Ascending aorta (tissue), 2 donors: ENCODE measurements around the gene FNBP1L. TPM values are rescaled to one million over a fixed set of nuclear protein-coding genes. Genes with fewer than 3 reads are reported as not detected.
A peak's percentile ranks its signal among the peaks of the same experiment; 100 is the strongest.
"Not testable (repeated sequence)": the region's sequence is repeated elsewhere in the genome, so short reads cannot be mapped to it uniquely, and the experiment has no call there.

Experiments used
- DNase-seq, 2 donors: peaks; one replicate each; pipeline ENCODE4 v3.0.0-alpha.2; 2019; ENCODE audit warnings: low spot score in 2 of 2
- H3K27ac ChIP-seq, 2 donors: fragments of 200-600 bp; sonication (generic); one replicate each; pipeline ENCODE4 v1.5.1; 2016 to 2017; ENCODE audit warnings: mild to moderate bottlenecking in 1 of 2
- H3K27me3 ChIP-seq: fragments of 200-600 bp; sonication (generic); one replicate; pipeline ENCODE4 v1.5.1; 2017
- H3K36me3 ChIP-seq, 2 donors: fragments of 200-600 bp; sonication (generic); one replicate each; pipeline ENCODE4 v1.5.1; 2016
- H3K4me1 ChIP-seq, 2 donors: fragments of 200-600 bp; sonication (generic); one replicate each; pipeline ENCODE4 v1.5.1; 2016 to 2017; ENCODE audit warnings: mild to moderate bottlenecking in 1 of 2
- H3K4me3 ChIP-seq, 2 donors: fragments of 200-600 bp; sonication (generic); one replicate each; pipeline ENCODE4 v1.5.1; 2016 to 2017; ENCODE audit warnings: mild to moderate bottlenecking in 1 of 2
- H3K9me3 ChIP-seq, 2 donors: fragments of 200-600 bp; sonication (generic); one replicate each; pipeline ENCODE4 v1.5.1; 2016
- CTCF ChIP-seq, 3 experiments: fragments of 200-600 bp in 2 of 3; fragments of 450-650 bp in 1 of 3; sonication (generic) in 2 of 3; IDR thresholded peaks; one replicate each; pipeline ENCODE4 v1.5.1; 2016 to 2019; ENCODE audit warnings: antibody characterized with exemption in 3 of 3, mild to moderate bottlenecking in 1 of 3, moderate library complexity in 1 of 3
- intact Hi-C: fragments of 100-400 bp; cut with DNase I; formaldehyde crosslinking; loops from one replicate; pipeline ENCODE4 v1.15.1; 2023
- total RNA-seq: library from RNA; depleted of rRNA; stranded (reverse); fragments of >200 nt; gene quantifications from one replicate; pipeline ENCODE4 v1.1.0, GENCODE V29; 2016

The FNBP1L gene
- total RNA-seq, 1 donor from 2014 or later = 12.6 TPM

GRCh38 chr1:93552741-93553455, 105.0 kb downstream of the FNBP1L start:
- TF ChIP-seq CTCF (IDR thresholded peaks at IDR 0.05) = no peak
- H3K27ac ChIP-seq = peak overlapping the region in 1 of 2 donors; percentile 13
- intact Hi-C loops = loop anchor here (10.0 kb wide), 2 partner anchors 108 to 248 kb away; partner anchors contain the start of gene FNBP1L
- no peaks in the 10 kb centered on the region for H3K4me1 ChIP-seq
- peaks cover 0 to 12% of the 10 kb centered on the region in 2 donors for H3K36me3 ChIP-seq
- no peak for DNase-seq
- H3K9me3 ChIP-seq = no peaks in the 10 kb centered on the region
- H3K27me3 ChIP-seq = no peaks in the 10 kb centered on the region
- no peak overlapping the region for H3K4me3 ChIP-seq

- intact Hi-C loops = loop anchor here (10.0 kb wide), 2 partner anchors 109 to 249 kb away; partner anchors contain the start of gene FNBP1L
- H3K27ac ChIP-seq = peak overlapping the region in 1 of 2 donors; percentile 26
- DNase-seq = not testable (repeated sequence)
Observed at GRCh38 chr1:93553886-93554490, 106.1 kb downstream of the FNBP1L start.

GRCh38 chr1:93554883-93555872, 107.3 kb downstream of the FNBP1L start:
- Histone ChIP-seq H3K9me3 (no peaks in the 10 kb centered on the region), H3K4me3 (no peak overlapping the region), H3K27me3 (no peaks in the 10 kb centered on the region), H3K27ac (no peak overlapping the region), H3K4me1 (no peaks in the 10 kb centered on the region), H3K36me3 (peaks cover 7 to 27% of the 10 kb centered on the region in 2 donors)
- DNase-seq = no peak
- intact Hi-C loops = loop anchor here (10.0 kb wide), 2 partner anchors 110 to 250 kb away; partner anchors contain the start of gene FNBP1L
- TF ChIP-seq CTCF (IDR thresholded peaks at IDR 0.05) = no peak

More at GRCh38 chr1:93553886-93554490, 106.1 kb downstream of the FNBP1L start:
- not testable (repeated sequence) for H3K27me3 ChIP-seq, H3K4me3 ChIP-seq, H3K4me1 ChIP-seq, H3K9me3 ChIP-seq
- H3K36me3 ChIP-seq = peaks cover 0 to 18% of the 10 kb centered on the region in 2 donors

- Histone ChIP-seq H3K4me3 (no peak overlapping the region), H3K27ac (no peak overlapping the region), H3K27me3 (no peaks in the 10 kb centered on the region), H3K4me1 (no peaks in the 10 kb centered on the region), H3K36me3 (peaks cover 7 to 30% of the 10 kb centered on the region in 2 donors), H3K9me3 (no peaks in the 10 kb centered on the region)
- intact Hi-C loops = loop anchor here (10.0 kb wide), 2 partner anchors 111 to 251 kb away; partner anchors contain the start of gene FNBP1L
- TF ChIP-seq CTCF (IDR thresholded peaks at IDR 0.05) = no peak
- no peak for DNase-seq
Observed at GRCh38 chr1:93556291-93556690, 108.4 kb downstream of the FNBP1L start.

- Histone ChIP-seq H3K27ac (no peak overlapping the region), H3K27me3 (no peaks in the 10 kb centered on the region), H3K4me1 (no peaks in the 10 kb centered on the region), H3K9me3 (no peaks in the 10 kb centered on the region), H3K4me3 (no peak overlapping the region), H3K36me3 (peaks cover 11 to 53% of the 10 kb centered on the region in 2 donors)
- no peak for TF ChIP-seq CTCF (IDR thresholded peaks at IDR 0.05)
- intact Hi-C loops = loop anchor here (10.0 kb wide), 2 partner anchors 114 to 254 kb away; partner anchors contain the start of gene FNBP1L
- no peak for DNase-seq
Observed at GRCh38 chr1:93559045-93559444, 111.1 kb downstream of the FNBP1L start.
